Kasumi-1 (cell line): ENCODE results near the gene ZNF774.
"Not testable (repeated sequence)": the region's sequence is repeated elsewhere in the genome, so short reads cannot be mapped to it uniquely, and the experiment has no call there.

ENCODE experiments used
- DNase-seq, 2 experiments: peaks; one replicate each; lab custom pipeline; 2025; lab: John Stamatoyannopoulos, UW

ZNF774 gene

GRCh38 chr15:90388462-90389380 is 36.6 kb downstream of the ZNF774 start:
- peak; percentile 51 to 72 for DNase-seq

DNA sequence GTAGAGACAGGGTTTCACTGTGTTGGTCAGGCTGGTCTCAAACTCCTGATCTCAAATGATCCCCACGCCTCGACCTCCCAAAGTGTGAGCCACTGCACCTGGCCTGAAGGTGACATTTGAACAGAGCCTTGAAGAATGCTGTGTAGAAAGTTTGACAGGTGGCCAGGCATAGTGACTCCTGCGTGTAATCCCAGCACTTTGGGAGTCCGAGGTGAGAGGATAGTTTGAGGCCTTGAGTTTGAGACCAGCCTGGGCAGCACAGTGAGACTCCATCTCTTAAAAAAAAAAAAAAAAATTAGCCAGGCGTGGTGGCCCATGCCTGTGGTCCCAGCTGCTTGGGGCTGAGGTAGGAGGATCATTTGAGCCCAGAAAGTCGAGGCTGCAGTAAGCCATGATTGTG is 37.4 kb downstream of the ZNF774 start:
- DNase-seq = no peak

GRCh38 chr15:90393040-90393439 is 41.0 kb downstream of the ZNF774 start:
- DNase-seq = no peak

- DNase-seq = no peak
Observed at GRCh38 chr15:90394074-90394473, 42.0 kb downstream of the ZNF774 start.

- no peak for DNase-seq
Observed at GRCh38 chr15:90394748-90395442, 42.8 kb downstream of the ZNF774 start.

DNA sequence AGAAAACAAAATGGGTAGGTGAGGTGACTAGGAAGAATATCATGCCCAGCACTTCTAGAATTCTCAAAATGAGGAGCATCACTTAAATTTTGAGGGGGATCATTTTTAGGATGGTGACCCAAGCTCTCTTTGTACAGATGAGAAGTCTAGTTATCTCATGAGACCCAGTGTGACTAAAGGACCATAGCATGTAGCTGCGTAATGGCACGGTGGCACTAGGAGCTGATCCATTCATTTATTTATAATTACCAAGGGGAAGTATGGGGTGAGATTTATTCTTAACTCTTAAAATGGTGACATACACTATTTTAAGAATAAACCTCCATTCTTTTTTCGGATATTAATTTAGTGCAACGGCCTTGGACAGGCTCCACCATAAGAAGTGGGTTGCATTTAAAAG is 44.2 kb downstream of the ZNF774 start:
- DNase-seq = no peak

GRCh38 chr15:90400005-90400758 is 48.1 kb downstream of the ZNF774 start:
- DNase-seq = no peak

GRCh38 chr15:90400759-90401314 is 48.8 kb downstream of the ZNF774 start:
- peak; percentile 98 to 99 for DNase-seq

- DNase-seq = no peak
Observed at GRCh38 chr15:90401495-90401894, 49.4 kb downstream of the ZNF774 start.

GRCh38 chr15:90402223-90402622 is 50.1 kb downstream of the ZNF774 start:
- peak; percentile 68 to 74 for DNase-seq

DNA sequence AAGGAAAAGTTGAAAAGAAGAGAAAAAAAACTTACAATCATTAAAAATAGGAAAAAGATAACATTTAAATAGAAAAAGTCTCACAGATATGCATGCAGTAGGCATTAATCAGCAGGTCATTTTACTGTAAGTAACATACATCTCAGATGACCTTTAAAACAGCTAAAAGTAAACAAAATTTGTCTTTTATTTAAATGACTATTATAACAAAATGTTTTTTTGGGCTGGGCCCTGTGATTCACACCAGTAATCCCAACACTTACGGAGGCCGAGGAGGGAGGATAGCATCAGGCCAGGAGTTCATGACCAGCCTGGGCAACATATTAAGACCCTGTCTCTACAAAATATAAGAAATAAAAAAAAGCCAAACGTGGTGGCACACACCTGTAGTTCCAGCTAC is 50.7 kb downstream of the ZNF774 start:
- DNase-seq = no peak

DNA sequence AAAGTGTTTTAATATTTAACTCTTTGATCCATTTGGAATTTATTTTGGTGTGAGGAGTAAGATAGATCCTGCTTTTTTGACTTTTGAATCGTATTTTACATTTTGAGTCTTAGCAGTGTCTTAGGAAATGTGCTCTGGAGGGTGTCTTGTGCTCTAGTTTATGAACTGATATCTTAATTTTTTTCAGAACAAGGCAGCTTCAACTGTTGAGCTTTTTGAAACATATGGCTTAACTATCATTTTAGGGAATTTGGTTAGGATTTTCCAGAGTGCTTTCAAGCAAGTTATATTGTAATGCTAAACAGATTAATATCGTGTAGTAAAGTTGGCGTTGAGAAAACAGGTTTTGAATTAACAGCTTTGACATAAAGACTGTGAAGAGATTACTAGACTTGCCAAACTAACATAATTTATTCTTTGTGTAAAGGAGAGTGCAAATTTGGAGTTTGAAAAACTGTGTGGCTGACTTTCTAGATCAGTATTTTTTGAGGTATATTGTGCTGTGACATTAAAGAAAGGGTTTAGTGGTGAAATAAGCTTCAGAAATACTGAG is 53.0 kb downstream of the ZNF774 start:
- no peak for DNase-seq

- DNase-seq = no peak
Observed at GRCh38 chr15:90407336-90407735, 55.3 kb downstream of the ZNF774 start.

GRCh38 chr15:90407871-90408317 is 55.8 kb downstream of the ZNF774 start:
- DNase-seq = no peak

- DNase-seq = no peak
Observed at GRCh38 chr15:90408657-90409056, 56.6 kb downstream of the ZNF774 start.

DNA sequence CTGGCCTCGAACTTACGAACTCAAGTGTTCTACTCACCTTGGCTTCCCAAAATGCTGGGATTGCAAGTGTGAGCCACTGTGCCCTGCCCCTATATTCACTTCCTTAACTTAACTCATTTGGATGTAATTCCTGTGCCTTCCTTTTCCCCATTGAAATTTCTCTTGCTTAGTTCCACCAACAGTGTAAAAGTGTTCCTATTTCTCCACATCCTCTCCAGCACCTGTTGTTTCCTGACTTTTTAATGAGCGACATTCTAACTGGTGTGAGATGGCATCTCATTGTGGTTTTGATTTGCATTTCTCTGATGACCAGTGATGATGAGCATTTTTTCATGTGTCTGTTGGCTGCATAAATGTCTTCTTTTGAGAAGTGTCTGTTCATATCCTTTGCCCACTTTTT is 57.5 kb downstream of the ZNF774 start:
- DNase-seq = not testable (repeated sequence)

- DNase-seq = not testable (repeated sequence)
Observed at GRCh38 chr15:90410316-90410715, 58.2 kb downstream of the ZNF774 start.

- DNase-seq = no peak
Observed at GRCh38 chr15:90411176-90411575, 59.1 kb downstream of the ZNF774 start.
